Neural crest cell (in vitro differentiated cells): Measurements from ENCODE around the gene NXPE3. TPM values are rescaled to one million over a fixed set of nuclear protein-coding genes. Genes with fewer than 3 reads are reported as not detected.
A peak's percentile ranks its signal among the peaks of the same experiment; 100 is the strongest.

Source experiments
- DNase-seq: peaks from one replicate; pipeline ENCODE4 v3.0.0; 2021; ENCODE audit warnings: low read depth, mixed read lengths, low spot score
- H3K27ac Mint-ChIP-seq: one replicate; pipeline ENCODE4 v1.8.0; 2021; ENCODE audit warnings: mild to moderate bottlenecking, mixed read lengths; ENCODE audit not compliant: unreplicated experiment
- H3K27me3 Mint-ChIP-seq: 2 replicates; pipeline ENCODE4 v1.8.0; 2021; ENCODE audit warnings: low read depth, mild to moderate bottlenecking, mixed read lengths
- H3K36me3 Mint-ChIP-seq: 2 replicates; pipeline ENCODE4 v1.8.0; 2021; ENCODE audit warnings: low read depth, mild to moderate bottlenecking, mixed read lengths
- H3K4me1 Mint-ChIP-seq: 2 replicates; pipeline ENCODE4 v1.8.0; 2021; ENCODE audit warnings: mixed read lengths
- H3K4me3 Mint-ChIP-seq: one replicate; pipeline ENCODE4 v1.8.0; 2021; ENCODE audit warnings: mild to moderate bottlenecking, mixed read lengths
- H3K9me3 Mint-ChIP-seq: 2 replicates; pipeline ENCODE4 v1.8.0; 2021; ENCODE audit warnings: mixed read lengths
- total RNA-seq: library from RNA; stranded (reverse); gene quantifications from 2 replicates; pipeline ENCODE4 v1.2.1, GENCODE V29; 2021
- TF ChIP-seq, protein P1 (sequence below): fragments of 200-600 bp; sonication (generic); conservative IDR thresholded peaks from 2 replicates; pipeline ENCODE4 v1.5.0; 2021; ENCODE audit warnings: antibody characterized with exemption, mild to moderate bottlenecking

The NXPE3 gene
- total RNA-seq, 1 donor from 2014 or later, result 23.0 TPM

DNA sequence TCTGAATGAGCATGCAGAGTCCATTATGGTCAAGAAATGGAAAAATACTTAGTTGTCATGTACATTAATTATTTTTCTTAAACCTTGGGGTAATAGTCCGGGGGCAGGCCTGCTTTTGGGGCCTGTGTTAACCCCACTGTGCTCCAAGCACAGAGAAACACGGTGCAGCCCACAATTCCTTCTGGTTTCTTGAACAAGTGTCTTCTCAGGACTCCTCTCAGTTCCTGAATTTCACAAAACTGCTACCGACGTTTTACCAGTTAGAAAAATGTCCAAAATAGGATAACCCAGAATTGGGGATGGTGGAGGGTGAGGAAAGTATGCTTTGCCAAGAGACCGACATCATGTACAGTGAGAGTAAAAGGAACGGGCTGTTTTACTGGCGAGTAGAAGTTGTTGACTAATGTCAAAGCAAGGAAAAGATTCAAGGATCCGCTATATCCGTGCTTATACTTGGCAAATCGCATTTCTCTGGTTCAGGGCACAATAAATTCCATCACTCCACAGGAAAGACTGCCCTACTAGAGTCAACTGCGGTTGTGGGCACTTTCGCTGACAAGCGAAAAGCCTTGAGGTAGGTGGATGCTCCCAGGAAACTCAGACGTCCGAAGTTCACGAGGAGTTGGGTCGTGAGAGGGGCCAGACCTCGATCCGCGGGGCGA lies 495 bp upstream of the NXPE3 start:
- H3K36me3 Mint-ChIP-seq, result peaks cover 3% of the 10 kb centered on the region

DNA sequence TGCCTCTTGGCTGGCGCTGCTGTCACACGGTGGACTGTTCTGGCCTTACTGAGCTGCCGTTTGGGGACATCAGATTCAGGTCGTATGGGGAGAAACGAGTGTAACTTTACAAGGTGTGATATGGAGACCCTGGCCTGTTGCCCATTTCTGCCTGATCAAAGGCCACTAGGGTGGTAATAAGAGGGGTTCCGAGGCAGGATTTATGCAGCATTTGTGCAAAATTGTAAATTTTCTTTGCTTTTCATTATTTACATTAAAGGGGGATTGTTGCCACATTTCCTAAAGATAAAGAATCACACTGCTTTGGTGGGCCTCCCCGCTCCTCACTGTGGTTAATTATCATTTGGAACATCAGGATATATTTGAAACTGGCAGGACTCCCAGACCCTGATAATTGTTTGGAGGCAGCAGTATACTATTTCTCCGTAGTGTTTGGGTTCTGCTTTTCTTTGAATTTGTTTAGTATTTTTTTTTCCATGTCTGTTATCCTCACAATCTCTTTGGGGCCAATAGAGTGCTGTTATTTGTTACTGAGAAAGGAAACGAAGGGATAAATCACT lies 891 bp downstream of the NXPE3 start:
- DNase-seq, result no peak
- H3K27me3 Mint-ChIP-seq, result no peaks in the 10 kb centered on the region
- peaks cover 27% of the 10 kb centered on the region for H3K4me1 Mint-ChIP-seq
- H3K4me3 Mint-ChIP-seq, result peak overlapping the region; percentile 93
- no peaks in the 10 kb centered on the region for H3K9me3 Mint-ChIP-seq
- H3K27ac Mint-ChIP-seq, result peak overlapping the region; percentile 70
- TF ChIP-seq, protein P1, sequence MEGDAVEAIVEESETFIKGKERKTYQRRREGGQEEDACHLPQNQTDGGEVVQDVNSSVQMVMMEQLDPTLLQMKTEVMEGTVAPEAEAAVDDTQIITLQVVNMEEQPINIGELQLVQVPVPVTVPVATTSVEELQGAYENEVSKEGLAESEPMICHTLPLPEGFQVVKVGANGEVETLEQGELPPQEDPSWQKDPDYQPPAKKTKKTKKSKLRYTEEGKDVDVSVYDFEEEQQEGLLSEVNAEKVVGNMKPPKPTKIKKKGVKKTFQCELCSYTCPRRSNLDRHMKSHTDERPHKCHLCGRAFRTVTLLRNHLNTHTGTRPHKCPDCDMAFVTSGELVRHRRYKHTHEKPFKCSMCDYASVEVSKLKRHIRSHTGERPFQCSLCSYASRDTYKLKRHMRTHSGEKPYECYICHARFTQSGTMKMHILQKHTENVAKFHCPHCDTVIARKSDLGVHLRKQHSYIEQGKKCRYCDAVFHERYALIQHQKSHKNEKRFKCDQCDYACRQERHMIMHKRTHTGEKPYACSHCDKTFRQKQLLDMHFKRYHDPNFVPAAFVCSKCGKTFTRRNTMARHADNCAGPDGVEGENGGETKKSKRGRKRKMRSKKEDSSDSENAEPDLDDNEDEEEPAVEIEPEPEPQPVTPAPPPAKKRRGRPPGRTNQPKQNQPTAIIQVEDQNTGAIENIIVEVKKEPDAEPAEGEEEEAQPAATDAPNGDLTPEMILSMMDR, result no peak
- peaks cover 3% of the 10 kb centered on the region for H3K36me3 Mint-ChIP-seq

More for the DNA sequence above, 495 bp upstream of the NXPE3 start:
- no peaks in the 10 kb centered on the region for H3K9me3 Mint-ChIP-seq
- peak overlapping the region; percentile 93 for H3K4me3 Mint-ChIP-seq
- DNase-seq, result no peak
- H3K4me1 Mint-ChIP-seq, result peaks cover 27% of the 10 kb centered on the region
- TF ChIP-seq, protein P1, result no peak
- peak overlapping the region; percentile 81 for H3K27ac Mint-ChIP-seq
- H3K27me3 Mint-ChIP-seq, result no peaks in the 10 kb centered on the region

DNA sequence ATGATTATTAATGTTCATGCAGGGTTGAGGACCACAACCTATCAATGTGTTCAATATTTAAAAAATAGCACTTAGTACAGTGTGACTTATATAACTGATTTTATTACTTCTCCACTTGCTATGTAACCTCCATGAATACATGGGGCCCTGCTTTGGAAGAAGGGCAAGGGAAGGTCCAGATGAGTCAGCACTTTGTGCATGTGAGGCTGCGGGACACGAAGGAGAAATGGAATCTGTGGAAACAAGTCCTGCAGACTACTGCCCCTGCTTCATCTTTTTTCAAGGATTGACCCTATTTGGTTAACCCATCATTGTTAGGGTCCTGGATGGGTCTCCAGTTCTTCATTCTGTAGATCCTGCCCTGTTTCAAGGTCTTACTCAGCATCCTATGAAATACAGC lies 1.6 kb downstream of the NXPE3 start:
- Mint-ChIP-seq H3K9me3 (no peaks in the 10 kb centered on the region), H3K27me3 (no peaks in the 10 kb centered on the region), H3K4me3 (peak overlapping the region; percentile 93), H3K4me1 (peaks cover 27% of the 10 kb centered on the region), H3K36me3 (peaks cover 9% of the 10 kb centered on the region), H3K27ac (no peak overlapping the region)
- DNase-seq, result no peak
- TF ChIP-seq, protein P1, result no peak

DNA sequence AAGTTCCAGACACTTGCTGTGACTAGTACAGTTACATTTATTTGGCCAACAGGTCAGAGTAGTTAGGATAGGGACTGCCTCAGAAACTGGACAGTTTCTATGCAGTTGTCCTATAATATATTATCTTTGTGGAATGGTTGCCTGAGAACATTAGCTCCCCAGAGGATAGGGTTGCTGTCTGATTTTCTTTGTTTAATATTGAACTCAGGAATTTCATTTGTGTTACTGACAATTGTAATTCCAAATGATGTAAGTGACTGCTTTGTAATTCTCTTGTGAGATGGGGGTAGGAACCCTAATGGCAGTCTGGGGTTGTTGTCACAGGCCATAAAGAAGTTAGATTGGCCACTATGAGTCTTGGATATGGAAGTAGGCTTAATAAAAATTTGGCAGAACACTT lies 2.2 kb downstream of the NXPE3 start:
- Mint-ChIP-seq H3K36me3 (peaks cover 12% of the 10 kb centered on the region), H3K4me1 (peaks cover 27% of the 10 kb centered on the region), H3K27me3 (no peaks in the 10 kb centered on the region), H3K27ac (no peak overlapping the region), H3K4me3 (peak overlapping the region; percentile 93), H3K9me3 (no peaks in the 10 kb centered on the region)
- no peak for DNase-seq
- TF ChIP-seq, protein P1, result no peak

DNA sequence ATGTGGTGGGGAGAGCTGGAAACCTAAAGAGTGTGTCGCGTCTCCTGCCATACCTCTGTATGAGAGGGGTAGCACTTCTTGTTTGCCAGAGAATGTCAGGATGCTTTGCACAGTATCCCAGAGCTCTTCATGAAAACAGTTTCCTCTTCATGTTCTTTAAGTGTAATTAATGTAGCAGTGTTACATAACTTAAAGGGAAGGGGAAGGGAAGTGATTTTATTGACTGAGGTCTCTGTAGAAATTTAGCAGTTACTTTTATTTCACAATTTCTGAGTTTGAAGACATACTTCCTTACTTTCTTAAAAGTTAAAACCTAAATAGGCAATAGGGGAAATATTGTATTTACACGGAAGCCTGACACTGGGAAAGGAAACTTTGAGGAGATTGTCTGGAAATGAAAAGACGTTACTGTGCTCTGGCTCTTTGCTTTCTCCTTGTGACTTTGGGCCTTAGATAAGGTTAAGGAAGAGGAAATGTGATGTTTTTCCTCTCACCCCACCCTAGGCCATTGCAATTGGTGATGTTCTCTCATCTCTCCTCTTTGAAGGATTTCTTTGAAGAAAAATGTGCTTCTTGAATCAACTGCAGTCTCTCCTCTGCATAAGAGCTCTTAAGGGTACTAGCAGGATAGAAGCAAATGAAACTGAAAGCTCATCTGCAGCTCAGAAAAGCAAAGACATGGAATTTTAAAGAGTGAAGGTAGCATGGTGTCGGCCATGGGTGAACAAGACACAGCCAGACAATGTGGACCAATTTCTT lies 6.0 kb downstream of the NXPE3 start:
- Mint-ChIP-seq H3K27me3 (no peaks in the 10 kb centered on the region), H3K36me3 (peaks cover 31% of the 10 kb centered on the region), H3K4me3 (no peak overlapping the region), H3K27ac (no peak overlapping the region), H3K4me1 (peaks cover 15% of the 10 kb centered on the region), H3K9me3 (no peaks in the 10 kb centered on the region)
- TF ChIP-seq, protein P1, result no peak
- DNase-seq, result no peak
